NCI-H2196 (cell line): ENCODE results near the gene KRT9.
"Not testable (repeated sequence)": the region's sequence is repeated elsewhere in the genome, so short reads cannot be mapped to it uniquely, and the experiment has no call there.

Experiments
- DNase-seq: peaks from one replicate; lab custom pipeline; 2025; ENCODE audit not compliant: unreplicated experiment; lab: John Stamatoyannopoulos, UW

Gene KRT9

GRCh38 chr17:41602524-41602923, 30.7 kb upstream of the KRT9 start:
- DNase-seq: no peak

GRCh38 chr17:41600318-41600717, 28.5 kb upstream of the KRT9 start:
- DNase-seq: no peak

GRCh38 chr17:41599680-41600079, 27.8 kb upstream of the KRT9 start:
- DNase-seq: no peak

- no peak for DNase-seq
These were observed 23.7 kb upstream of the KRT9 start for GRCh38 chr17:41595585-41595984.

- DNase-seq: no peak
These were observed 22.6 kb upstream of the KRT9 start for GRCh38 chr17:41594363-41594915.

GRCh38 chr17:41593306-41593981, 21.6 kb upstream of the KRT9 start:
- no peak for DNase-seq

GRCh38 chr17:41592601-41593305, 20.9 kb upstream of the KRT9 start:
- no peak for DNase-seq

DNA sequence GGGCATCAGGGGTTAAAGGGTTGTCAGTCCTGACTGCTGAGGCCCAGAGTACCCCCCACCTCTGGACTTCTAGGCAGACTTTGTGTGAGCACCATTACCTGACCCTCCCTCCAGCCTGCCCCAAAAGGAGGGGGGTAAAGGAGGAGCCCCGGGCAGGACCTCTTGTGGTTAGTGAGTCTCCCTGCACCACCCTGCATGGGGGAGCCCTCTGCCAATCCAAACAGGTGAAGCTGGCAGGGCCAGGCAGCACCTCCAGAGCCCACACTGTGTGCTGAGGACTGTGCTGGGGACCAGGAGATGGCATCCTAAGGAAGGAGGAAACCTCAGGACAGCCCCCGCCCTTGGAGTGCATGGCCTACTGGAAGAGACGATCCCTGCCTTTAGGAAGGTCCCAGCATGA, 17.4 kb upstream of the KRT9 start:
- DNase-seq: no peak

GRCh38 chr17:41588126-41588810, 16.4 kb upstream of the KRT9 start:
- DNase-seq: no peak

GRCh38 chr17:41586863-41587495, 15.1 kb upstream of the KRT9 start, which contains the start of gene KRT14:
KRT14 (minus strand) TSS chr17:41586895; CDS start chr17:41586834, 61 bp downstream.
- no peak for DNase-seq

- DNase-seq: no peak
These were observed 13.6 kb upstream of the KRT9 start for GRCh38 chr17:41585301-41586056.

- not testable (repeated sequence) for DNase-seq
These were observed 12.6 kb upstream of the KRT9 start for GRCh38 chr17:41584331-41584927.

GRCh38 chr17:41583137-41584127, 11.6 kb upstream of the KRT9 start:
- no peak for DNase-seq

DNA sequence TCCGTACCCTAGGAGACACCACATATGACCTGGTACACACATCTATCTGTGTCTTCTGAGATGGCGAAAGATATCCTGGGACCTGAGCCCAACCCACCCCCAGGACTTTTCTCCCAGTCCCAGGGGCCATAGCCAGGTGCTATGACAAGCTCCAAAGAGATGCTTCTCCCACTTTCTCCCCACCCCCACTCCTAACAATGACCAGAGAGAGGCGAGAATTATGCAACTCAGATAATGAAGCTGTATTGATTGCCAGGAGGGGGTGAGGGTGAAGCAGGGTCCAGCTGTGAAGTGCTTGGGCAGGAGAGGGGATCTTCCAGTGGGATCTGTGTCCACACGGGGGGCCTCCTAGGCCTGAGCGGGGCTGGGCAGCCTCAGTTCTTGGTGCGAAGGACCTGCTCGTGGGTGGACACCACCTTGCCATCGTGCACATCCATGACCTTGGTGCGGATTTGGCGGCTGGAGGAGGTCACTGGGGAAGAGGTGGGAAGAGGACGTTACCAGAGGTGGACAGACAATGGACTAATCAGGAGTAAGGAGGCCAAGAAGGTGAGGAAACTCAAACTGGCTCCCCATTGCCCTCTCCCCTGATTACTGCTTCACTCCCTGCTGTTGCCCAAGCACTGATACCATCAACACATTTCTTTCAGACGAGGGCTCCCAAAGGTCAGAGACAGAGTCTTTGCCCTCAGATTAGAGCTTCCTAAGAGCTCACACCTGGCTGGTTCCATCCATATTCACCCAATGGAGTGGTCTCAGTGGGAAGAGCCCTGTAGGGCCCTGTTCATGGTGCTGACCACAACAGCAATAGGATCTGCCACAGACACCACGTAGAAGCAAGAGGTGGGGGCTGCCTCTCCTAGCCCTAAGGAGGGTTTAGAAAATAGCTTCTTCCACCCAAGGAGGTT, 10.5 kb upstream of the KRT9 start:
- DNase-seq: not testable (repeated sequence)

DNA sequence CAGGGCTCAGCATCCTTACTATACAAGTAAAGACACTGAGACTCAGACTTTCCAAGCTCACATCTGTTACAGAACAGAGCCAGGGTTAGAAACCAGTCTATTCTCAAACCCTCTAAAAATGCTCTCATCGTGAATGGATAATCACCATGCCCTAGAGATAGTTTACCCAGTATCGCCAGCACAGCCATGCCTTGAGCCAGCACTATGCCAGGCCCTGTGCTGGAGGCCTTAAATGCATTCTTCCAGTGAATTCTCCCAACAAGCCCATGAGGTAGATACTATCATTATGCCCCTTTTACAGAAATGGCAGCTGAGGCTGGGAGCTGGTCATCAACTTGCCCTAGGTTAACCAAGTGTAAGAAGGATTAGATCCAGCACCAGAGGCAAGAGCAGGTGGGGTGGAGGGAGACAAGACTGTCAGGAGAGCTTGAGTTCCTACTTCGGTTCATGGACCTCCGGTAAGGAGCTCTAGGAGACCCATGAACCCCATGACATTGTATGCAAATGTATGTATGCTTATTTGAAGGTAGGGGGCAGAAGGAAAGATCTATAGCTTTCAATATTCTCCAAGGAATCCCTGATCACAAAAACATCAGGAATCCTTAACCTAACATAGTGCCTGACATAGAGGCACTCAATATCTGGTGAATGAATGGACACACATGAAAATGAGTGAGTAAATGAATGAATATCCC, 9.7 kb upstream of the KRT9 start:
- no peak for DNase-seq

DNA sequence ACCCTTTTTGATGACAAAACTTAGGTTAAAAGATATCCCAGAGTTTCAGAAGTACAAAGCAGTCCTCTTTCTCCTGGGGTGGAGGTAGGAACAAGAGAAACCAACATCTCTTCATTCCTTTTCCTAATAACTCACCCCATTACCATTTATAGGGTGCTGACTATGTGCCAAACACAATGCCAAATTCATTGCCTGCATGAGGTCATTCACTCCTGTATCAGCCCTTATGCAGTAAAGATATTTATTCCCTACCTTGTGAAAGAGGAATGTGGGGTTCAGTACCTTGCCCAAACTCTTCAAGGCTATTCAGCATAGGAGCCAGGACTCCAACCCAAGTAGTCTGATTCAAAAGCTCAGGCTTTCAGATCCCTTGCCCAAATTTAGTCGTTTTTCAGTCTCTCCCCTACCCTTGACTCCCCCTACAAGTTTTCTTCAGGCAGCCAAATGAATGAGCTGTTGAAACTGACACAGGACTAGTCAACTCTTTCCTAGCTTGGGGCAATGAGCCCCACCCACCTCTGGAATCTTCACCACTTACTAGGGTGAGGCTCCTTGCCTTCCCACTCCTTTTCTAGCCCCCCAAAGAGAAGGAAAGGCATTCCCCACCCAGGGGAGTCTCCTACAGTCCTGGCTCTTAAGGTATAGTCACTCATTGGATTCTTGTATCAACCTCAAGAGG, 9.0 kb upstream of the KRT9 start:
- DNase-seq: no peak

DNA sequence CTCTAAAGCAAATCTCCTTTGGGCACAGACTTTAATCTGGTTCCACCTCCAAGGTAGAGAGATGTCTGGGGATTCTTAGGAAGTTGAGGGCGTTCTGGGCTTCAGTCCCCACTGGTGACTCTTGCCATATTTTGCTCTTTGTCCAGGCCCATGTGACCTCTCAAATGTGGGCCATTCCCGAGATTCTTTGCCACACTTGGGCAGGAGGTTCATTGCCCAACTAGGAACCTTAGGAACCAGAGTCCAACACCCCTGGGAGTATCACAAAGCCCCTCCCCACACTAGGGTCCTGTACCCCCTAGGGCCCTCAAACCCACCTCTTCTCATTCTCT, 8.4 kb upstream of the KRT9 start:
- DNase-seq: no peak
